ENCODE results near the gene TNFRSF19. TPM values are rescaled to one million over a fixed set of nuclear protein-coding genes. Genes with fewer than 3 reads are reported as not detected.

TNFRSF19 gene
- 2.0 and 7.5 TPM in 2 replicates for total RNA-seq

GRCh38 chr13:23570099-23570920, at the start of gene TNFRSF19:
Gene TNFRSF19 (plus strand): TSS chr13:23570412. CDS start chr13:23590184, 19,772 bp downstream.

Other genes with a start within 250 kb of the TNFRSF19 start
- 68.7 and 78.3 TPM in 2 replicates for gene SACS, start 136.7 kb upstream of the TNFRSF19 start, total RNA-seq